ACHN (cell line): Measurements from ENCODE around the gene FANCD2.
"Not testable (repeated sequence)": the region's sequence is repeated elsewhere in the genome, so short reads cannot be mapped to it uniquely, and the experiment has no call there.

Experiments used
- DNase-seq: peaks from one replicate; pipeline ENCODE4 v3.0.0-alpha.2; 2015
- in situ Hi-C: cut with HindIII; loops from 2 replicates; pipeline ENCODE4 v1.10.0; 2017; ENCODE audit warnings: low sequenced_read_pairs, low pct_ligation_motif_present, low pct_unique_long_range_greater_than_20kb

FANCD2 gene

GRCh38 chr3:10010878-10011465 is 15.3 kb upstream of the FANCD2 start:
- peak; percentile 85 for DNase-seq
- in situ Hi-C loops: no loop called here

- no peak for DNase-seq
- in situ Hi-C loops: no loop called here
Measured at GRCh38 chr3:10011631-10012030, 14.6 kb upstream of the FANCD2 start.

GRCh38 chr3:10012106-10012505 is 14.1 kb upstream of the FANCD2 start:
- DNase-seq: no peak
- in situ Hi-C loops: no loop called here

GRCh38 chr3:10015461-10015904 is 10.8 kb upstream of the FANCD2 start:
- in situ Hi-C loops: no loop called here

GRCh38 chr3:10017636-10018292 is 8.5 kb upstream of the FANCD2 start:
- peak; percentile 76 for DNase-seq

More at GRCh38 chr3:10015461-10015904, 10.8 kb upstream of the FANCD2 start:
- DNase-seq: peak; percentile 27

GRCh38 chr3:10018806-10019205 is 7.4 kb upstream of the FANCD2 start:
- DNase-seq, in situ Hi-C loops: not testable (repeated sequence)

More at GRCh38 chr3:10017636-10018292, 8.5 kb upstream of the FANCD2 start:
- in situ Hi-C loops: no loop called here

GRCh38 chr3:10019326-10019725 is 6.9 kb upstream of the FANCD2 start:
- DNase-seq: no peak
- in situ Hi-C loops: no loop called here

- in situ Hi-C loops: no loop called here
- no peak for DNase-seq
Measured at GRCh38 chr3:10021856-10022775, 4.1 kb upstream of the FANCD2 start.

GRCh38 chr3:10023587-10024310 is 2.5 kb upstream of the FANCD2 start:
- in situ Hi-C loops: no loop called here

GRCh38 chr3:10025205-10026083 is 793 bp upstream of the FANCD2 start:
- DNase-seq: no peak
- in situ Hi-C loops: no loop called here

More at GRCh38 chr3:10023587-10024310, 2.5 kb upstream of the FANCD2 start:
- DNase-seq: peak; percentile 70

- no peak for DNase-seq
- in situ Hi-C loops: no loop called here
Measured at GRCh38 chr3:10041034-10041433, 14.8 kb downstream of the FANCD2 start.

- in situ Hi-C loops: no loop called here
- no peak for DNase-seq
Measured at GRCh38 chr3:10047876-10048275, 21.6 kb downstream of the FANCD2 start.

GRCh38 chr3:10053054-10053453 is 26.8 kb downstream of the FANCD2 start:
- in situ Hi-C loops, DNase-seq: not testable (repeated sequence)

- in situ Hi-C loops: no loop called here
- DNase-seq: no peak
Measured at GRCh38 chr3:10055097-10055496, 28.9 kb downstream of the FANCD2 start.

- in situ Hi-C loops, DNase-seq: not testable (repeated sequence)
Measured at GRCh38 chr3:10070077-10070476, 43.8 kb downstream of the FANCD2 start.

- DNase-seq: no peak
- in situ Hi-C loops: no loop called here
Measured at GRCh38 chr3:10074666-10075065, 48.4 kb downstream of the FANCD2 start.

GRCh38 chr3:10081871-10082270 is 55.6 kb downstream of the FANCD2 start:
- in situ Hi-C loops: no loop called here
- no peak for DNase-seq

GRCh38 chr3:10085738-10086137 is 59.5 kb downstream of the FANCD2 start:
- in situ Hi-C loops: no loop called here
- no peak for DNase-seq
